Caki2 (cell line): ENCODE data around the gene CHTF8. TPM values are rescaled to one million over a fixed set of nuclear protein-coding genes. Genes with fewer than 3 reads are reported as not detected.
"Not testable (repeated sequence)": the region's sequence is repeated elsewhere in the genome, so short reads cannot be mapped to it uniquely, and the experiment has no call there.

ENCODE experiments used
- DNase-seq: peaks from one replicate; pipeline ENCODE4 v3.0.0-alpha.2; 2015; ENCODE audit warnings: low read depth
- in situ Hi-C: cut with HindIII; loops from 2 replicates; pipeline ENCODE4 v1.10.0; 2016; ENCODE audit warnings: low sequenced_read_pairs, low pct_unique_long_range_greater_than_20kb, mixed read lengths
- total RNA-seq: library from RNA; depleted of rRNA; stranded (reverse); fragments of >200 nt; shearing (Covaris generic); gene quantifications from 2 replicates; pipeline ENCODE4 v1.2.3, GENCODE V29; 2014; ENCODE audit warnings: low replicate concordance

CHTF8 gene
- total RNA-seq, 1 experiment from 2014 or later, result 253 TPM

DNA sequence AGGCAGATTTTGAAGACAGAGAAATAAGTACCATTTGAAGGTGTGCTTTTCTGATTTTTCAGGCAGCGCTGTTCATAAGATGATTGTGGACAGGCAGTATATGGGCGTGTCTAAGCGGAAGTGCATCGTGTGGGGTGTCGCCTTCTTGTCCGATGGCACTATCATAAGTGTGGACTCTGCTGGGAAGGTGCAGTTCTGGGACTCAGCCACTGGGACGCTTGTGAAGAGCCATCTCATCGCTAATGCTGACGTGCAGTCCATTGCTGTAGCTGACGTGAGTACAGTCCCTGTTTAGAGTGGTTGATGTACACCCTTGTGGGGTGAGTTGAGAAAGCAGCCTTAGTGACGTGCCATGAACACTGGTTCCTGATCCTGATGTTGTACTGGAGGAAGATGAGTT, 10.7 kb upstream of the CHTF8 start:
- in situ Hi-C loops, result no loop called here
- no peak for DNase-seq

DNA sequence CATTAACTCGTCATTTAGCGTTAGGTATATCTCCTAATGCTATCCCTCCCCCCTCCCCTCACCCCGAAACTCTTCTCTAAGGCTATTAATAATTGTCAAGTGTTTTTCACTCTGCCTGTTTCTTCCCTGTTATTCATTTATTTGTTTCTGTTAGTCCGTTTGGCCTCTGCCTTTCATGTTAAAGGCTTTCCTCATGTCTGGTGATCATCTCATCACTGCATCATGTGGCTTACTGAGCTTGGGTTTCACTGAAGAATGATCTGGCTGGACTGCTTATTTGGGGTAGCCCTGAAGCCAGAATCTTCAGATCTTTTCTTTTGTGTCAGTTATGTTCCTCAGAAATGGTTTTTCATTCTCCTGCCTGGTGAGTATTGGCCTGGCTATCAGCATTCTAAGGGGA, 9.5 kb upstream of the CHTF8 start:
- DNase-seq, result no peak
- in situ Hi-C loops, result no loop called here

DNA sequence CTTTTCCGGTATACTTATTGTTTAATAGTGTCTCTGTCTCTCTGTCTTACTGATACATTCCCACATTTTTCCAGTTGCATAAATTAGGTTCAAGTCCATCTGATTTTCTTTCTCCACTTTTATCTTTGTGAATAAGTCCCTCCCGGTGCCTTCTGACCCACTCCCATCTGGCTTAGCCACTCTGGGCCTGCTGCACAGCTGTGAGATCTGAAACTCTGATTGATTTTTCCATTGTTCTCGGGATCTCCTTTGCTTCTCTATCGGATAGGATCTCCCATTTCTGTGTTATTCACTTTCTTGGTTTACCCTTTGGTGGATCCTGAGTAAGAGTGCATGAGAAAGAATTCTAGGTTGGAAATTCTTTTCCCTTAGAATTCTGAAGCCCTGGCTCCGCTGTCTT, 8.6 kb upstream of the CHTF8 start:
- in situ Hi-C loops, result no loop called here
- no peak for DNase-seq

DNA sequence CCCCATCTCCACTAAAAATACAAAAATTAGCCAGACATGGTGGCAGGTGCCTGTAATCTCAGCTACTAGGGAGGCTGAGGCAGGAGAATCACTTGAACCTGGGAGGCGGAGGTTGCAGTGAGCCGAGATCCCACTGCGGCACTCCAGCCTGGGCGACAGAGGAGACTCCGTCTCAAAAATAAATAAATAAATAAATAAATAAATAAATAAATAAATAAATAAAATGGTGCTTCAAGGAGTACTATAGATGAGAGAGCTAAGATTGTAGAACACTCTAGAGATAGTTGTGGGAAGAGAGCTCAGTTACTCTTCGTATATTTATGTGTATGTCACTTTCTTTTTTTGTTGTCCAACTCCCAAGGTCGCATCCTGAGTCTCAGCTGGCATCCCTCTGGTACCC, 7.1 kb upstream of the CHTF8 start:
- in situ Hi-C loops, DNase-seq: not testable (repeated sequence)

DNA sequence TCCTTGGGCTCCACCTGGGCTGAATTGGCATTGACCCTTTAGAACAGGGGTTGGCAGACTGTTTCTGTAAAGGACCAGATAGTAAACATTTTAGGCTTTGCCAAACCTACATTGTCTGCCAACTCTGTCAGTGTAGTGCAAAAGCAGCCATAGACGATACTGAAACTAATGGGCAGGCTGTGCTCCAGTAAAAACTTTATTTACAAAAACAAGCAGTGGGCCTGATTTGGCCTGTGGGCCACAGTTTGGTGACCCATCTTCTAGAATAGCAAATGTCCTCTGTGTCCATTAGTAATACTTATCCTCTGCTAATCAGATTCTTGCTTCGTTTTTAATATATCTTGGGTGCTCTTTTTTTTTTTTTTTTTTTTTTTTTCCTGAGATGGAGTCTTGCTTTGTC, 6.2 kb upstream of the CHTF8 start:
- DNase-seq, result no peak
- in situ Hi-C loops, result no loop called here

DNA sequence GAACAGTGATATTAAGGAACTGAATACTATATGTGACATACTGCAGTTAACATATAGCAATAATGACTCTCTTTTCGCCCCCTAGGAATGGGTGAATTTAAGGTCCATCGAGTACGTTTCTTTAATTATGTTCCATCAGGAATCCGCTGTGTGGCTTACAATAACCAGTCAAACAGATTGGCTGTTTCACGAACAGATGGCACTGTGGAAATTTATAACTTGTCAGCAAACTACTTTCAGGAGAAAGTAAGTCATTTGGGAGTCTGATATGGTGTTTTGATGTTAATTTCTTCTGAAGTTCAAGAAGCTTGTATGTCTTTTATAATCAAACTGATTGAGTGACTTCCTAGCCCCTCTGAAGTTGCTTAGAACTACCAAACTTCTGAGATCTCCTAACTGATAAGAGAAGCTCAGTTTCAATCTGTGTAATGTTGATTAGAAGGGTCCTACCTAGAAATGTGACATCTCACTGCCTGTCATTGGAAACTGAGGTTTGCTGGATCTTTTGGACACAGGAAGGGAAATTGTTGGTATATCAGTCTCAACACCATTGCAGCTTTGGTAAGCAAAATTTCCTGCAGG, 1.1 kb upstream of the CHTF8 start:
- in situ Hi-C loops, result no loop called here
- no peak for DNase-seq

DNA sequence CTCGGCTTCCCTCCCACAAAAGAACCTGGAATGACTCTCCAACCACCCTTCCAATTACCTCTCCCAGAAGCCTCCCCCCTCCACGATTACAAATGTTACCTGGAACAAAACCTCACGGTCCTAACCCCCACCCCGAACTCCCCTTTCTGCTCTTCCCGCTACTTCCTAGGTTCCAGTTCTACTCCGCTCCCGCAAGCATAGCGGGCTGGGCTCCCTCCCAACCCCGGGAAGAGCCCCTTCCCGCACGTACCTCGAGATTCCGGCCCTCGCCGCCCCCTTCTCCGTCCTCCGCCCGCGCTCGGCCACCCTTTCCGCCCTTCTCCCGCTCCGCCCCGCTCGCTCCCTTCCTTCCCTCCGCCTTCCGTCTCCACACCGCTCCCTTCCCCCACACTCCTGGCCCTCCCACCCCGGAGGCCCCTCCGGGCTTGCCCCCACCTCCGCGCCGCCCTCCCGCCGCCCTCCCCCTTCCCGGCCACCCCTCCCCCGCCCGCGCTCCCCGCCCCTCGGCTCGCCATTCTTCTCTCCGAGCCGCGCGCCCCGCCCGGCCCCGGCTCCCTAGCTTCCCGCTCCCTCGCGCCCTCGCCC, 457 bp downstream of the CHTF8 start:
- DNase-seq, result peak; percentile 71
- in situ Hi-C loops, result no loop called here

DNA sequence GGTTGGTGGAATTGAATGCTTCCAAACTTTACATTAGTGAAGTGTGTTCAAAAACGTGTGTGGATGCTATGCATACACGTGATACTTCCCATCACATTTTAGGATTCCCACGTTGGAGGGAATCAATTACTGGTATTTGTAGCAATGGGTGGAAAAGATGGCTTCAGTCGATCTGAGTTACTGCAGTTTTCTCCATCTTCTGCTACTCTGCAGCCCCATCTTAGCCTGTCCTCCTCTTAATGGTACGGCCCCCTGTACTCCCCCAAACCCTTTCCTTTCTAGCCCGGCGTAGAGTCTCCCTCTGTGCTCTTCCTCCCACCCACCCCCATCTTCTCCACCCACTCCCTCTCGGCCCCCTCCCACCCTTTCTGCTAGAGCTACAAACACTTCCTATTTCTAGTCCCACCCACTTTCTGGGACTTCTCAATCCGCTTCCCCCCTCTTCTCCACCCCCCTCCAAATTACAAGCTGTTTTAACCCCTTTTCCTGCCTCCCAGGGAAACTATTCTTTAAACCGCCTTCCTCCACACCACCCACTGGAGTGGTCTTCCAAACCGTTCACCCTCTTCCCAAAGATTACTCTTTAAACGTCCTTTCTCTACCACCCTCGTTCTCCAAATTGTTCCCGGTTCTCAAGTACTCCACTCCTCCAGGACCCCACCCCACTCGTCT, 1.1 kb downstream of the CHTF8 start:
- peak; percentile 8 for DNase-seq
- in situ Hi-C loops, result no loop called here

DNA sequence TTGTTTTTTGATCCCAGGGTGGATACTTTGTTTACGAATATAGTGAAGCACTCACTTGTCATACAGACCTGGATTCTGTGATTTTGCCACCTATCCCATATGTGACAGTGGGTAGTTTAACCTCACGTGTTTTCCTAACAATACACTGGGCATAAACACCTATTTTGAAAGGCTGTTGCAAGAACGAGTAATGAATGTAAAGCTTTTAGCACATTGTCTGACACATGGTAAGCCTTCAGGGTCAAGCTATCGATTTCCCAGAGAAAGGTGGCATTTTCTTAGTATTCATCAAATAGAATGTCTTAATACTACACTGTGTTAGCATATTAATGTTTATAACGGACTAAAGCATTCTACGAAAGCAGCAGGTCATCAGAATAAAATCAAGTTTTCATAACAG, 1.9 kb downstream of the CHTF8 start:
- DNase-seq, result no peak
- in situ Hi-C loops, result no loop called here

DNA sequence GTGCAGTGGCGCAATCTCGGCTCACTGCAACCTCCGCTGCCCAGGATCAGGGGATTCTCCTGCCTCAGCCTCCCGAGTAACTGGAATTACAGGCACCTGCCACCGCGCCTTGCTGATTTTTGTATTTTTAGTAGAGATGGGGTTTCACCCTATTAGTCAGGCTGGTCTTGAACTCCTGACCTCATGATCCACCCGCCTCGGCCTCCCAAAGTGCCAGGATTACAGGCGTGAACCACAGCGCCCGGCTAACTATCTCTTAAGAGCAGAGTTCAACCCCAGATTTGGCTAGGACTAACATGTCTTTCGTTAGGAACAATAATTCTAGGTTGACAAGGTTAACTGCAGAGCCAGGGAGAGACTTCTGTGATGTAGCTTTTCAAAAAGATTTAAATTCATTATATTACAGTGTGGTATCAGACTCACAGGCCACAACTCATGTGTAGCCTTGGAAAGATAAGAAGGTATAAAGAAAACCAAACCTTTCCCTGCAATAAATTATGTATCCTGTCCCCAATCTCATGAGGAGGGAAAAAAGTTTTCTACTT, 4.3 kb downstream of the CHTF8 start:
- in situ Hi-C loops, result no loop called here
- DNase-seq, result no peak

DNA sequence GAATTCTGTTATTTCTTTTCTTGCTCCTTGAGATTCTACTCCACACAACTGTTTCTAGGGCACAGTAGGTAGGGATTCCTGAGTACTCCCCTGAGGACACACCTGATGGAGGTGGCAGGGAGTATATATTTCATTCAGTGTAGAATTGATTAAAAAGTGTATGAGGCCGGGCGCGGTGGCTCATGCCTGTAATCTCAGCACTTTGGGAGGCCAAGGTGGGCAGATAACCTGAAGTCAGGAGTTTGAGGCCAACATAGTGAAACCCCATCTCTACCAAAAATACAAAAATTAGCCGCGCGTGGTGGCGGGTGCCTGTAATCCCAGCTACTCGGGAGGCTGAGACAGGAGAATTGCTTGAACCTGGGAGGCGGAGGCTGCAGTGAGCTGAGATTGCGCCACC, 5.6 kb downstream of the CHTF8 start:
- DNase-seq, in situ Hi-C loops: not testable (repeated sequence)

DNA sequence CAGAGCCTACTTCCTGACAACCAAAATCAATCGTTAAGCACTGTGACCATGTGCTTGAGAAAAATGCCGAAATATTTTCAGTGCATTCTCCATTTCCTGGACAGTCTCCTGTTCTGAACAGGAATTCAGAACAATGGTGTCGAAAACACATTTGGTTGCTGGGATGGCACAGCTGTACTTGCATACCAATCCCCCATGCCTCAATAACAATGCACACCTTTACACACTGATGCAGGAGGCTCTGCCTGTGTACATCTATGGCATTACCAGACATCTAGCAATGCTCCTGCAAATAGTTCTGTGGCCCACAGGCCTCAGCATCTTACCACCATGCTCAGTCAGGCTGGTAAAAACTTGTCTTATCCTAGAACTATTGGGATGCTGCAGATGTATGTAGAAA, 6.2 kb downstream of the CHTF8 start:
- in situ Hi-C loops, result no loop called here
- no peak for DNase-seq

DNA sequence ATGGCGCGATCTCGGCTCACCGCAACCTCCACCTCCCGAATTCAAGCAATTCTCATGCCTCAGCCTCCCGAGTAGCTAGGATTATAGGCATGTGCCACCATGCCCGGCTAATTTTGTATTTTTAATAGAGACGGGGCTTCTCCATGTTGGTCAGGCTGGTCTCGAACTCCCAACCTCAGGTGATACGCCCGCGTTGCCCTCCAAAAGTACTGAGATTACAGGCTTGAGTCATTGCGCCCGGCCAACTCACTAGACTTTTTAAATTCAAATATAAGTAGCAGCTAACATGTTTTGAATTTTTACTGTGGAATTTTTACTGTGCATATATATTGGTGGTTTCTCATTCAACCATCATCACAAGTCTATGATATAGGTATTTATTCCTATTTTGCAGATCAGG, 7.4 kb downstream of the CHTF8 start:
- DNase-seq, in situ Hi-C loops: not testable (repeated sequence)

DNA sequence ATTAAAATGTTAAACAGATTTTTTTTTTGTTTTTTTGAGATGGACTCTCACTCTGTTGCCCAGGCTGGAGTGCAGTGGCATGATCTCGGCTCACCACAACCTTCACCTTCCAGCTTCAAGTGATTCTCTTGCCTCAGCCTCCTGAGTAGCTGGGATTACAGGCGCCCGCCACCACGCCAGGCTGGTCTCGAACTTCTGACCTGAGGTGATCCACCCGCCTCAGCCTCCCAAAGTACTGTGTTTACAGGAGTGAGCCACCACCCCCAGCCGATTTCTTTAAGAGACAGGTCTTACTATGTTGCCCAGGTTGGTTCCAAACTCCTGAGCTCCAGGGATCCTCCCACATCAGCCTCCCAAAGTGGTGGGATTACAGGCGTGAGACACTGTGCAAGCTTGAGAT, 8.0 kb downstream of the CHTF8 start:
- DNase-seq, in situ Hi-C loops: not testable (repeated sequence)

DNA sequence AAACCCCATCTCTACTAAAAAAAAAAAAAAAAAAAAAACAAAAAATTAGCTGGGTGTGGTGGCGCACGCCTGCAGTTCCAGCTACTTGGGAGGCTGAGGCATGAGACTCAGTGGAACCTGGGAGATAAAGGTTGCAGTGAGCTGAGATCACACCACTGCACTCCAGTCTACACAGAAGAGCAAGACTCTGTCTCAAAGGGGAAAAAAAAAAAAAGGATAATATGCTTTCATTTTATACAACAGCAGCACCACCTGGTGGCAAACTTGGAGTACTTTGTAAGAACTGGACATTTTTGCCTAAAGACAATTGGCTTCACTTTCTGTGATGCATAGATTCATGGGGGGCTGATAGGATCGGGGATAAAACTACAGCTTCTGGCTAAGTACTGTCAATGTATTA, 8.5 kb downstream of the CHTF8 start:
- in situ Hi-C loops, result no loop called here
- DNase-seq, result peak; percentile 33

DNA sequence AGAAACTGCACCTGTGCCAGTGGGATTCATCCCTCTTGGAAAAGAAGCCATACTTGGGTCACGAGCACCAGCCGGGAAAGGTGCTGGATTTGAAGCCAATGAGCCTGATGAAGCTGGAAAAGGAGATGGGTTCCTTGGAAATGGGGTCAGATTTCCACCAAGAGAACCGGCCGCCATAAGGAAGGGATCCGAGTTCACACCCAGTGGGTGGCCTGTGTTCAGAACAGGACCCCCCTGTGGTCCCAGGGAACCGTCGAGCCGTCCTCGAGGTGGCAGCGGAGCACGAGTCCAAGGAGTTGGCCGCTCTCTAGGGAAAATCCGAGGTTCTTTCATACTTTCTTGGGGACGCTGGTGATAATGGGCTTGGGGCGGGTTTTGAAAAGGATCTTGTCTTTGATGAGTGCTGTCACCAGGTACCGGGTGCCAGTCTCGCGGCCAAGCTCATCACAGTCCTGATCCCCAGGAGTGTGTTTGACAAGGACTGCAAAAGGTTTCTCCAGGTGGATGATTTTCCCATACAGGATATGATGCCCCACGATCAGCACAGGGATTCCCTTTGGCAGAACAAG, 12.2 kb downstream of the CHTF8 start:
- in situ Hi-C loops, result no loop called here

DNA sequence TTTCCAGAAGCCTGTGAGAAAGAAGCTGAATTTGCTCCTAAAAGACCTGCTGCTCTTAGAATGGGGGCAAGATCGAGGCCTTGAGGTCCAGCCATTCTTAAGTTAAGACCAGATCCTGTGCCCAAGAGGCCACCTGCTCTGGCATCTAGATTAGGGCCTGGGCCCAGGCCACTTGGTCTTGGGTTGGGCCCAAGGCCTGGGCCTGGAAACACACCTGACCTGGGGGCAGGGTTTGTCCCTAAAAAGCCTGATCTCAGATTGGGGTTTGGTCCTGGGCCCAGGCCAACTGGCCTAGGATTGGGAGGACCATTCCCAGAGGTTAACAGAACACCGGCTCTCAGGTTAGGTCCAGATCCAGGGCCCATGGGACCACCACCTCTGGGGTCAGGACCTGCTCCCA, 12.9 kb downstream of the CHTF8 start:
- DNase-seq, result no peak
- in situ Hi-C loops, result no loop called here

More for the DNA sequence above, 12.2 kb downstream of the CHTF8 start:
- no peak for DNase-seq

DNA sequence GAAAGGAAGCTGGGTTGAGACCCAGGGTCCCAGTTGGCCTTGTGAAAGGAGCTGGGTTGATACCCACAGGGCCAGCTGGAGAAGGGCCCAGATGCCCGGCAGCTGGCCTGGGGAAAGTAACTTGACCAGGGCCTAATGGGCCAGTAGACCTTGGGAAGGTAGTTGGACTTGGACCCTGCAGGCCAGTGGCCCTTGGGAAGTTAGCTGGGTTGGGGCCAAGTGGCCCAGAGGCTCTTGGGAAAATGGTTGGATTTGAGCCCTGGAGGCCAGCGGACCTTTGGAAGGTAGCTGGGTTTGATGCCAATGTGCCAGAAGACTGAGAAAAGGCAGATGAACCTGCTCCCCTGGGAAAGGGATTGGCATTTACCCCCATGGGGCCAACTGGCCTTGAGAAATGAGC, 13.4 kb downstream of the CHTF8 start:
- no peak for DNase-seq
- in situ Hi-C loops, result no loop called here

DNA sequence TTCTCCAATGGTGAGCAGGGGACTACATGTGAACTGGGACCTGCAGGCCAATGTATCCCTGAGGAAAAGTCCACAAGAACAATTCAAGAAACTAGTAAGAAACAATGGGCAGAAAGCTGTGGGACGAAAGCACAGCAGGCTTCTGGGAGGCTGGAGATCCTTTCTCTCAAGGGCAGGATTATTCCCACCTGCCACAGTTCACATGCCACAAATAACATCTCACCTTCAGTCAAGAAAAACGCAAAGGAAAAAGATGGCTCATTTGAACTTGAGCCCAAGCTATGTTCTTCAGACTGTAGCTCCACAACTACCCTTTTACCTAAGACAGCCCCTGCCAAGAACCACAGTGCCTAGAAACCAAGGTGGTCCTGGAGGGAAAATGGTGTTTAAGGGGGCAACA, 13.9 kb downstream of the CHTF8 start:
- in situ Hi-C loops, result no loop called here
- no peak for DNase-seq
